Measurements from ENCODE around the gene CEP120.

CEP120 gene

DNA sequence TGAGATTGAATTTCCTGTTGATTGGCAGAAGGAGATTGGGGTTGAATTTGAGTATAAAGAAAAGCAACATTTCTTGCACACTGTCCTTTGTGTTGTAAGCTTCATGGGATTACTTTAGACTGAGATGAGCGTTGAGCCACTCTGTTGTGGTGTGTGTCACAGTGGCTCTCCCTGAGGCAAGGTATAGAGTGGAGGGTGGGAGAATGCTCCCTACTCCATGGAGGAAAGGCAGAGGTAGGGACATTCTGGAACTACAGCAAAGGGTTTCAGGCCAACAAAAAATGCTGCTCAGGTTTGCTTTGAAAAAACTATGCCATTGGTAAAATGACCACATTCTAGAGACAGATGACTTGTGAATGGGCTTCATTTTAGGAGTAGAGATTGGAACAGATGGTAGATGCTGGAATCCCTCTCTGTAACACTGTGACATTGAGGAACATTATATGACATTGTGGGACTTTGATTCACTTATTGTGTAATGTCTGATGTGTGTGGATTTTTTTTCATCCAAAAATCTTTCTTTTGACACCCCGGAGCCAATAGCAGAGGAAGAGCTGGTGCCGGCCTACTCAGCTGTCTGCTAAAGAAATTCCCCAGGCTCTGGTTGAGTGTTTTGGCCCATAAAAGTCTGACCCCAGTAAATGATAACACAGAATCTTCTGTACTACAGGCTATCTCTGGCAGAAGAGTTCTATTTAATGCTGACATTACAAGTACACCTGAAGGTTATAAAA is 6.2 kb upstream of the CEP120 start:
- H3K27ac ChIP-seq (ENCODE audit: low read depth, low read length), result no peak overlapping the region
- no peak overlapping the region for H3K4me3 ChIP-seq (ENCODE audit: low read length)
- no peaks in the 10 kb centered on the region for H3K27me3 ChIP-seq (ENCODE audit: control insufficient read depth, low read length)
- H3K79me2 ChIP-seq (ENCODE audit: control insufficient read depth, low read length), result no peaks in the 10 kb centered on the region
- no peaks in the 10 kb centered on the region for H3K9me2 ChIP-seq (replicated peaks; ENCODE audit: control insufficient read depth, low read length)
- peaks cover under 1% of the 10 kb centered on the region for H3K4me1 ChIP-seq (ENCODE audit: control insufficient read depth, low read length)
- H3K9me3 ChIP-seq (ENCODE audit: control insufficient read depth, insufficient read depth, low read length), result no peaks in the 10 kb centered on the region
- H3F3A ChIP-seq (ENCODE audit: control insufficient read depth, insufficient read depth), result 0 out of 2 replicates have a peak, but pooled peaks cover 3% of the 10 kb centered on the region
- H3K4me2 ChIP-seq (ENCODE audit: low read length), result no peak overlapping the region
- no peaks in the 10 kb centered on the region for H3K36me3 ChIP-seq (ENCODE audit: control insufficient read depth, low read length)
- H4K20me1 ChIP-seq (ENCODE audit: control insufficient read depth, insufficient read depth, low read depth, low read length), result no peaks in the 10 kb centered on the region
- TF ChIP-seq, protein P1, sequence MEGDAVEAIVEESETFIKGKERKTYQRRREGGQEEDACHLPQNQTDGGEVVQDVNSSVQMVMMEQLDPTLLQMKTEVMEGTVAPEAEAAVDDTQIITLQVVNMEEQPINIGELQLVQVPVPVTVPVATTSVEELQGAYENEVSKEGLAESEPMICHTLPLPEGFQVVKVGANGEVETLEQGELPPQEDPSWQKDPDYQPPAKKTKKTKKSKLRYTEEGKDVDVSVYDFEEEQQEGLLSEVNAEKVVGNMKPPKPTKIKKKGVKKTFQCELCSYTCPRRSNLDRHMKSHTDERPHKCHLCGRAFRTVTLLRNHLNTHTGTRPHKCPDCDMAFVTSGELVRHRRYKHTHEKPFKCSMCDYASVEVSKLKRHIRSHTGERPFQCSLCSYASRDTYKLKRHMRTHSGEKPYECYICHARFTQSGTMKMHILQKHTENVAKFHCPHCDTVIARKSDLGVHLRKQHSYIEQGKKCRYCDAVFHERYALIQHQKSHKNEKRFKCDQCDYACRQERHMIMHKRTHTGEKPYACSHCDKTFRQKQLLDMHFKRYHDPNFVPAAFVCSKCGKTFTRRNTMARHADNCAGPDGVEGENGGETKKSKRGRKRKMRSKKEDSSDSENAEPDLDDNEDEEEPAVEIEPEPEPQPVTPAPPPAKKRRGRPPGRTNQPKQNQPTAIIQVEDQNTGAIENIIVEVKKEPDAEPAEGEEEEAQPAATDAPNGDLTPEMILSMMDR (IDR thresholded peaks at IDR 0.05; ENCODE audit: low read depth, low read length, poor library complexity, severe bottlenecking), result no peak
- no peak for TF ChIP-seq EZH2phosphoT487 (IDR thresholded peaks at IDR 0.05; ENCODE audit: borderline replicate concordance, low read length)

GRCh38 chr5:123428521-123429220 is 5.5 kb upstream of the CEP120 start:
- no peaks in the 10 kb centered on the region for H3K36me3 ChIP-seq (ENCODE audit: control insufficient read depth, low read length)
- no peaks in the 10 kb centered on the region for H3K79me2 ChIP-seq (ENCODE audit: control insufficient read depth, low read length)
- no peak for TF ChIP-seq EZH2phosphoT487 (IDR thresholded peaks at IDR 0.05; ENCODE audit: borderline replicate concordance, low read length)
- TF ChIP-seq, protein P1 (IDR thresholded peaks at IDR 0.05; ENCODE audit: low read depth, low read length, poor library complexity, severe bottlenecking), result no peak
- no peaks in the 10 kb centered on the region for H3K9me3 ChIP-seq (ENCODE audit: control insufficient read depth, insufficient read depth, low read length)
- 0 out of 2 replicates have a peak, but pooled peaks cover 3% of the 10 kb centered on the region for H3F3A ChIP-seq (ENCODE audit: control insufficient read depth, insufficient read depth)
- no peak overlapping the region for H3K4me3 ChIP-seq (ENCODE audit: low read length)
- H3K4me2 ChIP-seq (ENCODE audit: low read length), result no peak overlapping the region
- peaks cover 8% of the 10 kb centered on the region for H3K4me1 ChIP-seq (ENCODE audit: control insufficient read depth, low read length)
- no peaks in the 10 kb centered on the region for H3K9me2 ChIP-seq (replicated peaks; ENCODE audit: control insufficient read depth, low read length)
- no peaks in the 10 kb centered on the region for H3K27me3 ChIP-seq (ENCODE audit: control insufficient read depth, low read length)
- no peak overlapping the region for H3K27ac ChIP-seq (ENCODE audit: low read depth, low read length)
- H4K20me1 ChIP-seq (ENCODE audit: control insufficient read depth, insufficient read depth, low read depth, low read length), result no peaks in the 10 kb centered on the region

GRCh38 chr5:123427281-123427680 is 4.1 kb upstream of the CEP120 start:
- H3K4me1 ChIP-seq (ENCODE audit: control insufficient read depth, low read length), result peaks cover 8% of the 10 kb centered on the region
- no peaks in the 10 kb centered on the region for H4K20me1 ChIP-seq (ENCODE audit: control insufficient read depth, insufficient read depth, low read depth, low read length)
- H3K79me2 ChIP-seq (ENCODE audit: control insufficient read depth, low read length), result peaks cover 8% of the 10 kb centered on the region
- H3F3A ChIP-seq (ENCODE audit: control insufficient read depth, insufficient read depth), result 0 out of 2 replicates have a peak, but pooled peaks cover 3% of the 10 kb centered on the region
- no peak overlapping the region for H3K4me2 ChIP-seq (ENCODE audit: low read length)
- H3K36me3 ChIP-seq (ENCODE audit: control insufficient read depth, low read length), result peaks cover 7% of the 10 kb centered on the region
- no peaks in the 10 kb centered on the region for H3K9me2 ChIP-seq (replicated peaks; ENCODE audit: control insufficient read depth, low read length)
- H3K9me3 ChIP-seq (ENCODE audit: control insufficient read depth, insufficient read depth, low read length), result no peaks in the 10 kb centered on the region
- no peak overlapping the region for H3K4me3 ChIP-seq (ENCODE audit: low read length)
- no peak overlapping the region for H3K27ac ChIP-seq (ENCODE audit: low read depth, low read length)
- TF ChIP-seq, protein P1 (IDR thresholded peaks at IDR 0.05; ENCODE audit: low read depth, low read length, poor library complexity, severe bottlenecking), result no peak
- TF ChIP-seq EZH2phosphoT487 (IDR thresholded peaks at IDR 0.05; ENCODE audit: borderline replicate concordance, low read length), result no peak
- H3K27me3 ChIP-seq (ENCODE audit: control insufficient read depth, low read length), result no peaks in the 10 kb centered on the region

Measured in DOHH2 (cell line).